Neural progenitor cell (in vitro differentiated cells): Measurements from ENCODE around the gene MS4A18. TPM values are rescaled to one million over a fixed set of nuclear protein-coding genes. Genes with fewer than 3 reads are reported as not detected.

Experiments
- DNase-seq: peaks from one replicate; pipeline ENCODE4 v3.0.0-alpha.2; 2016; ENCODE audit warnings: low spot score
- H2AFZ ChIP-seq: fragments of 200-600 bp; sonication (generic); replicated peaks from 2 replicates; pipeline ENCODE4 v1.6.1; 2016; ENCODE audit warnings: antibody characterized with exemption
- H3F3A ChIP-seq: fragments of 200-600 bp; sonication (generic); 2 replicates; pipeline ENCODE4 v1.6.1; 2016; ENCODE audit warnings: antibody characterized with exemption, low read depth
- H3K27ac ChIP-seq: fragments of 200-600 bp; sonication (generic); 2 replicates; pipeline ENCODE4 v1.5.1; 2016; ENCODE audit warnings: mild to moderate bottlenecking
- H3K27me3 ChIP-seq: fragments of 200-600 bp; sonication (generic); 2 replicates; pipeline ENCODE4 v1.6.1; 2016; ENCODE audit warnings: mild to moderate bottlenecking, moderate library complexity
- H3K36me3 ChIP-seq: fragments of 200-600 bp; sonication (generic); 2 replicates; pipeline ENCODE4 v1.5.1; 2016
- H3K4me1 ChIP-seq: fragments of 200-600 bp; sonication (generic); 2 replicates; pipeline ENCODE4 v1.6.1; 2016; ENCODE audit warnings: mixed run types
- H3K4me2 ChIP-seq: fragments of 200-600 bp; sonication (generic); 2 replicates; pipeline ENCODE4 v1.6.1; 2016
- H3K4me3 ChIP-seq: fragments of 200-600 bp; sonication (generic); 2 replicates; pipeline ENCODE4 v1.5.1; 2016
- H3K79me2 ChIP-seq: fragments of 200-600 bp; sonication (generic); 2 replicates; pipeline ENCODE4 v1.6.1; 2016; ENCODE audit warnings: low read depth
- H3K9ac ChIP-seq: fragments of 200-600 bp; sonication (generic); 2 replicates; pipeline ENCODE4 v1.6.1; 2016
- H3K9me3 ChIP-seq: fragments of 200-600 bp; sonication (generic); 2 replicates; pipeline ENCODE4 v1.5.1; 2016; ENCODE audit warnings: low read depth
- H4K20me1 ChIP-seq: fragments of 200-600 bp; sonication (generic); 2 replicates; pipeline ENCODE4 v1.6.1; 2016; ENCODE audit warnings: low read depth
- H3K27ac Mint-ChIP-seq: 3 replicates; pipeline ENCODE4 v1.8.0; 2021; ENCODE audit warnings: mixed read lengths
- H3K27me3 Mint-ChIP-seq: 2 replicates; pipeline ENCODE4 v1.8.0; 2022; ENCODE audit warnings: low read depth, mild to moderate bottlenecking, inconsistent platforms, moderate library complexity, mixed read lengths; ENCODE audit not compliant: insufficient read depth
- H3K36me3 Mint-ChIP-seq: 3 replicates; pipeline ENCODE4 v1.8.0; 2021; ENCODE audit warnings: mixed read lengths
- H3K4me1 Mint-ChIP-seq: 3 replicates; pipeline ENCODE4 v1.8.0; 2021; ENCODE audit warnings: mixed read lengths
- H3K4me3 Mint-ChIP-seq: 3 replicates; pipeline ENCODE4 v1.8.0; 2021; ENCODE audit warnings: mild to moderate bottlenecking, moderate library complexity, mixed read lengths
- H3K9me3 Mint-ChIP-seq: 3 replicates; pipeline ENCODE4 v1.8.0; 2020; ENCODE audit warnings: mixed read lengths
- CTCF ChIP-seq: fragments of 200-600 bp; sonication (generic); IDR thresholded peaks from 2 replicates; pipeline ENCODE4 v1.5.1; 2017; ENCODE audit warnings: antibody characterized with exemption, mild to moderate bottlenecking
- EZH2 ChIP-seq: fragments of 200-600 bp; sonication (generic); IDR thresholded peaks from 2 replicates; pipeline ENCODE4 v1.6.1; 2017; ENCODE audit warnings: antibody characterized with exemption, mild to moderate bottlenecking, moderate library complexity
- EZH2phosphoT487 ChIP-seq: fragments of 200-600 bp; sonication (generic); IDR thresholded peaks from 2 replicates; pipeline ENCODE4 v1.6.1; 2017; ENCODE audit warnings: antibody characterized with exemption
- total RNA-seq: library from RNA; depleted of rRNA; stranded (reverse); fragments of >200 nt; gene quantifications from 2 replicates; pipeline ENCODE4 v1.2.3, GENCODE V29; 2015; ENCODE audit warnings: low replicate concordance

The MS4A18 gene
- total RNA-seq, 1 donor from 2014 or later, result not detected

GRCh38 chr11:60765355-60765754 lies 40.8 kb downstream of the MS4A18 start:
- Mint-ChIP-seq H3K36me3 (no peaks in the 10 kb centered on the region), H3K27ac (no peak overlapping the region), H3K27me3 (peaks cover 7% of the 10 kb centered on the region), H3K4me3 (no peak overlapping the region), H3K9me3 (peaks cover 3% of the 10 kb centered on the region), H3K4me1 (no peaks in the 10 kb centered on the region)
- no peak overlapping the region for H2AFZ ChIP-seq
- no peaks in the 10 kb centered on the region for H3K9me3 ChIP-seq
- no peak overlapping the region for H3K4me3 ChIP-seq
- TF ChIP-seq EZH2 (no peak), CTCF (no peak), EZH2phosphoT487 (no peak)
- no peak overlapping the region for H3K4me2 ChIP-seq
- H4K20me1 ChIP-seq, result no peaks in the 10 kb centered on the region
- H3K27me3 ChIP-seq, result peaks cover 12% of the 10 kb centered on the region
- H3K4me1 ChIP-seq, result no peaks in the 10 kb centered on the region
- no peak for DNase-seq
- H3K9ac ChIP-seq, result no peak overlapping the region
- H3K79me2 ChIP-seq, result no peaks in the 10 kb centered on the region
- no peaks in the 10 kb centered on the region for H3F3A ChIP-seq
- H3K36me3 ChIP-seq, result no peaks in the 10 kb centered on the region
- H3K27ac ChIP-seq, result no peak overlapping the region

GRCh38 chr11:60766547-60766946 lies 42.0 kb downstream of the MS4A18 start:
- no peaks in the 10 kb centered on the region for H3K36me3 Mint-ChIP-seq

GRCh38 chr11:60767388-60767811 lies 42.9 kb downstream of the MS4A18 start:
- Histone ChIP-seq H3F3A (no peaks in the 10 kb centered on the region), H3K4me2 (no peak overlapping the region), H3K9me3 (no peaks in the 10 kb centered on the region), H3K9ac (no peak overlapping the region), H3K79me2 (no peaks in the 10 kb centered on the region), H3K36me3 (no peaks in the 10 kb centered on the region), H3K4me1 (no peaks in the 10 kb centered on the region), H4K20me1 (no peaks in the 10 kb centered on the region), H3K4me3 (no peak overlapping the region), H3K27me3 (peaks cover 12% of the 10 kb centered on the region), H2AFZ (peak overlapping the region; percentile 57), H3K27ac (no peak overlapping the region)
- H3K36me3 Mint-ChIP-seq, result no peaks in the 10 kb centered on the region
- H3K27me3 Mint-ChIP-seq, result peaks cover 5% of the 10 kb centered on the region
- no peaks in the 10 kb centered on the region for H3K4me1 Mint-ChIP-seq
- peak; percentile 52 for DNase-seq
- TF ChIP-seq EZH2, result no peak
- peak; percentile 61 for TF ChIP-seq CTCF
- H3K4me3 Mint-ChIP-seq, result no peak overlapping the region
- no peak overlapping the region for H3K27ac Mint-ChIP-seq
- peaks cover 3% of the 10 kb centered on the region for H3K9me3 Mint-ChIP-seq

More at GRCh38 chr11:60766547-60766946, 42.0 kb downstream of the MS4A18 start:
- Mint-ChIP-seq H3K27ac (no peak overlapping the region), H3K9me3 (peaks cover 3% of the 10 kb centered on the region), H3K4me1 (no peaks in the 10 kb centered on the region), H3K27me3 (peaks cover 5% of the 10 kb centered on the region), H3K4me3 (no peak overlapping the region)
- Histone ChIP-seq H3K9ac (no peak overlapping the region), H3F3A (no peaks in the 10 kb centered on the region), H3K36me3 (no peaks in the 10 kb centered on the region), H3K27me3 (peaks cover 12% of the 10 kb centered on the region), H3K4me1 (no peaks in the 10 kb centered on the region), H2AFZ (no peak overlapping the region), H4K20me1 (no peaks in the 10 kb centered on the region), H3K4me3 (no peak overlapping the region), H3K9me3 (no peaks in the 10 kb centered on the region), H3K79me2 (no peaks in the 10 kb centered on the region), H3K4me2 (no peak overlapping the region), H3K27ac (no peak overlapping the region)
- no peak for TF ChIP-seq CTCF
- no peak for TF ChIP-seq EZH2phosphoT487
- no peak for TF ChIP-seq EZH2
- no peak for DNase-seq
